ENCODE data around the gene ENTPD7. TPM values are rescaled to one million over a fixed set of nuclear protein-coding genes. Genes with fewer than 3 reads are reported as not detected.

ENTPD7 gene
- total RNA-seq, 1 experiment from 2014 or later: 14.5 TPM

DNA sequence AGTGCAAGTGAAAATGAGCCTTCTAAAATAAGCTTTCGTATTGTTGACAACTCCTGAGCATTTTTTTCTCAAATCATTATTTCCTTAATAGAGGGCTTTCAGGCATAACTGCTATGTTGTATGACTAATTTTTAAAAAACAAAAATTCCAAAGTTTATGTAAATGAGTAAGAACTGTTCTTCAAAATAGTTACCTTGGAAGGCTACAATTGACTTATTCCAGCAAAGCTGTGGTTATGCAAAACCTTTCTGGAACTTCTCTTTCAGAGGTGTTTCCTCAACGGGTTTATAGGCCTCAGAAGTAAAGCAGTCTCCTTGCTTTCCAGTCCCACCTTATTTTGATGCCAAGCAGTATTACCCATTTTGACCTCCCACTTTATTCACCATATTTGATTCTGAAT lies 41.6 kb upstream of the ENTPD7 start:
- no peak for DNase-seq
- no peaks in the 10 kb centered on the region for H3K27me3 Mint-ChIP-seq (ENCODE audit: low read depth)
- H2BK15ac ChIP-seq (ENCODE audit: low read depth, low read length): no peak overlapping the region
- H3K4me2 ChIP-seq (ENCODE audit: insufficient read depth, insufficient read length, low read length): no peak overlapping the region
- H2BK5ac ChIP-seq (ENCODE audit: insufficient read length, low read length): no peak overlapping the region
- no peak overlapping the region for H2BK20ac ChIP-seq (ENCODE audit: low read depth, low read length, poor library complexity, severe bottlenecking)
- no peak overlapping the region for H3T11ph ChIP-seq (ENCODE audit: low read length)
- H4K5ac ChIP-seq (ENCODE audit: insufficient read length, low read depth, low read length): no peak overlapping the region
- no peak overlapping the region for H3K56ac ChIP-seq (ENCODE audit: insufficient read length, low read depth, low read length)
- H3K4me3 Mint-ChIP-seq: no peak overlapping the region
- no peak overlapping the region for H3K9ac ChIP-seq (ENCODE audit: extremely low read depth, insufficient read length, low read length)
- no peak overlapping the region for H2AK5ac ChIP-seq (ENCODE audit: insufficient read length, low read length)
- no peak overlapping the region for H3K18ac ChIP-seq (ENCODE audit: insufficient read length, low read depth, low read length)
- no peak overlapping the region for H2AFZ ChIP-seq (ENCODE audit: low read length)
- no CpG with 5 or more reads among the region's 2 CpGs for WGBS (ENCODE audit: extremely low coverage, insufficient read length, low lambda C conversion rate)
- no peaks in the 10 kb centered on the region for H3K9me3 Mint-ChIP-seq
- peaks cover 21% of the 10 kb centered on the region for H3K23me2 ChIP-seq (ENCODE audit: insufficient read length, low read depth, low read length, poor library complexity, severe bottlenecking)
- no peak overlapping the region for H2BK120ac ChIP-seq (ENCODE audit: low read depth, low read length, poor library complexity, severe bottlenecking)
- no peak overlapping the region for H3K27ac ChIP-seq (ENCODE audit: insufficient read length, low read depth, low read length)
- TF ChIP-seq, protein P1, sequence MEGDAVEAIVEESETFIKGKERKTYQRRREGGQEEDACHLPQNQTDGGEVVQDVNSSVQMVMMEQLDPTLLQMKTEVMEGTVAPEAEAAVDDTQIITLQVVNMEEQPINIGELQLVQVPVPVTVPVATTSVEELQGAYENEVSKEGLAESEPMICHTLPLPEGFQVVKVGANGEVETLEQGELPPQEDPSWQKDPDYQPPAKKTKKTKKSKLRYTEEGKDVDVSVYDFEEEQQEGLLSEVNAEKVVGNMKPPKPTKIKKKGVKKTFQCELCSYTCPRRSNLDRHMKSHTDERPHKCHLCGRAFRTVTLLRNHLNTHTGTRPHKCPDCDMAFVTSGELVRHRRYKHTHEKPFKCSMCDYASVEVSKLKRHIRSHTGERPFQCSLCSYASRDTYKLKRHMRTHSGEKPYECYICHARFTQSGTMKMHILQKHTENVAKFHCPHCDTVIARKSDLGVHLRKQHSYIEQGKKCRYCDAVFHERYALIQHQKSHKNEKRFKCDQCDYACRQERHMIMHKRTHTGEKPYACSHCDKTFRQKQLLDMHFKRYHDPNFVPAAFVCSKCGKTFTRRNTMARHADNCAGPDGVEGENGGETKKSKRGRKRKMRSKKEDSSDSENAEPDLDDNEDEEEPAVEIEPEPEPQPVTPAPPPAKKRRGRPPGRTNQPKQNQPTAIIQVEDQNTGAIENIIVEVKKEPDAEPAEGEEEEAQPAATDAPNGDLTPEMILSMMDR (conservative IDR thresholded peaks at IDR 0.05): no peak
- no peaks in the 10 kb centered on the region for H3K9me3 ChIP-seq (ENCODE audit: control insufficient read depth, low read depth, low read length)
- H3K79me1 ChIP-seq (ENCODE audit: insufficient read depth, low read depth, low read length, poor library complexity, severe bottlenecking): peaks cover 4% of the 10 kb centered on the region
- H4K91ac ChIP-seq (ENCODE audit: insufficient read length, low read depth, low read length): no peak overlapping the region
- no peak overlapping the region for H3K4ac ChIP-seq (ENCODE audit: low read depth, low read length)
- no peak overlapping the region for H2BK12ac ChIP-seq (ENCODE audit: insufficient read length, low read depth, low read length)
- H4K8ac ChIP-seq (replicated peaks; ENCODE audit: insufficient read length, low read depth, low read length): no peak overlapping the region
- no peaks in the 10 kb centered on the region for H3K36me3 Mint-ChIP-seq (ENCODE audit: insufficient read depth in 1 of 3, low read depth in 3 of 3)
- H3K4me1 ChIP-seq (ENCODE audit: insufficient read depth, low read length): peaks cover 5% of the 10 kb centered on the region; the same call in 1 of the 2 replicates
- H3K23ac ChIP-seq (ENCODE audit: insufficient read length, low read depth, low read length): no peak overlapping the region
- H3K27ac Mint-ChIP-seq: no peak overlapping the region
- no peak overlapping the region for H3K14ac ChIP-seq (ENCODE audit: insufficient read depth, low read length)
- H4K20me1 ChIP-seq (ENCODE audit: control insufficient read depth, insufficient read depth, insufficient read length): no peaks in the 10 kb centered on the region
- H3K4me1 Mint-ChIP-seq: peaks cover 25 to 26% of the 10 kb centered on the region in 2 experiments
- H3K79me2 ChIP-seq (ENCODE audit: insufficient read depth, low read length): no peaks in the 10 kb centered on the region
- H3K27me3 ChIP-seq (ENCODE audit: insufficient read depth, low read length): no peaks in the 10 kb centered on the region
